Stimulated activated CD8-positive, alpha-beta memory T cell treated with anti-CD3 and anti-CD28 coated beads, Interleukin-7, amount 100 ng/mL, for 4 hours (primary cell): ENCODE measurements around the gene MARK4.
"Not testable (repeated sequence)": the region's sequence is repeated elsewhere in the genome, so short reads cannot be mapped to it uniquely, and the experiment has no call there.

Source experiments
- DNase-seq, 2 donors: peaks; one replicate each; pipeline ENCODE4 v3.0.0-alpha.2; 2020; ENCODE audit warnings: low read depth in 2 of 2

The MARK4 gene

GRCh38 chr19:45305421-45305820 is 54.4 kb downstream of the MARK4 start:
- no peak for DNase-seq

DNA sequence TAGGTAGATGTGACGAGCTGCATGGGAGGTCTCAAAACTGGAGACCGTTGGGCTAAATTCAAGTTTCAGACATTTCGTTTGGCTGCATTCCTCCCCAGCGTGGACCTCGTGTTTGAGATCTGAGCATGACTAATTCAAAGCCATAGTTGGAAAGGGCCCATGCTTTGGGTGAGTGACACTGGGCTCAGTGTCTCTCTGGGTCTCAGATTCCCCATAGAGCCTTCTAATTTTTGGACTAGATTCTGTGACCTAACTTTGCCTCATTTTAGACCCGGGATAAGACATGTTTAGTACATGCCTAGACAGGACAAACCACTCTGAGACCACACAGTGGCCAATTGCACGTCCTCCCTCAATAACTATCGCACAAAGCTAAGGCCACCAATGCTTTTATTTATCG is 55.0 kb downstream of the MARK4 start:
- no peak for DNase-seq

DNA sequence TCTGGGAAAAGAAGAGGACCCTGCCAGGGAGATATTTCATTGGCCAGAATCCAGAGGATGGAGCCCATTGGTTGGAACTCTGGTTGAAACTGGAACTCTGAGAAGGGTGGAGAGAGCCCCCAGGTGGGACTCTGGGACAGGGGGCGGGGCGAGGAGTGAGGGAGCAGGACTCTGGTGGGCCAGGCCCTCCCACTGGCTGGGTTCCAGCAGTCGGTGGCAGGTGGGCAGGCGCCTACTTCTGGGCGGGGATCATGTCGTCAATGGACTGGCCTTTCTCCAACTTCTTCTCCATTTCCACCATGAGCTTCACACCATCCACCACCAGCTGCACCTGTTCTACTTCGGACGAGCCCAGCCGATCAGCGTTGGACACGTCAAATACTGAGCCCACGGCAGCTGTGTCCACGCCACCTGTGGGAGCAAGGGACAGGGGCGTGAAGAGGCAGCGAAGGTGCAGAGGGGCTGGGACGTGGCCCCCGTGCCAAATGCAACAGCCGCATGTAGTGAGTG is 55.5 kb downstream of the MARK4 start:
- DNase-seq = no peak

GRCh38 chr19:45307361-45307760 is 56.3 kb downstream of the MARK4 start:
- no peak for DNase-seq

DNA sequence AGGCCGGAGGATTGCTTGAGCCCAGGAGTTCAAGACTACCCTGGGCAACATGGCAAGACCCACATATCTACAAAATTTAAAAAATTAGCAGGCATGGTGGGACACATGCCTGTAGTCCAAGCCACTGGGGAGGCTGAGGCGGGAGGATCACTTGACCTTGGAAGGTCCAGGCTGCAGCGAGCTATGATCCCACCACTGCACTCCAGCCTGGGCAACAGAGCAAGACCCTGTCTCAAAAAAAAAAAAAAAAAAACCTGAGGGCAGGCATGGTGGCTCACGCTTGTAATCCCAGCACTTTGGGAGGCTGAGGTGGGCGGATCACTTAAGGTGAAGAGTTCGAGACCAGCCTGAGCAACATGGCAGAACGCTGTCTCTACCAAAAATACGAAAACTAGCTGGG is 58.3 kb downstream of the MARK4 start:
- not testable (repeated sequence) for DNase-seq

DNA sequence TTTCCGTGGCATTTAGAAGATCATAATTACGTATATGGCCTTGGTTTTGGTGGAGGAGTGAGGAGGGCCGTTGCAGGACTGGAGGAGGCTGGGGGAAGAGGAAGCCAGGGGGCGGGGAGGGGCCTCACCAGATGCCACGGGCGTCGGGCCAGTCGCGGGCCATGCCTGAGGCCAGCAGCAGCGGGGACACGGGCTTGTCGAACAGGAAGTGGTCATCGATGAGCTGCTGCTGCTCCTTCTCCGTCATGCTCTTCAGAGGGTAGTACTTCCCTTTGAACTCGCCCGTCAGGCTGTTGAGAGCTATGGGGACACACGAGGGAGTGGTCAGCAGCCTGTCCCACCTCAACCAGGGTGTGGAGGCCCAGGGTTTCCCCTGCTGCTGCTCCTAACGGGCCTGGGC is 60.5 kb downstream of the MARK4 start:
- DNase-seq = no peak

DNA sequence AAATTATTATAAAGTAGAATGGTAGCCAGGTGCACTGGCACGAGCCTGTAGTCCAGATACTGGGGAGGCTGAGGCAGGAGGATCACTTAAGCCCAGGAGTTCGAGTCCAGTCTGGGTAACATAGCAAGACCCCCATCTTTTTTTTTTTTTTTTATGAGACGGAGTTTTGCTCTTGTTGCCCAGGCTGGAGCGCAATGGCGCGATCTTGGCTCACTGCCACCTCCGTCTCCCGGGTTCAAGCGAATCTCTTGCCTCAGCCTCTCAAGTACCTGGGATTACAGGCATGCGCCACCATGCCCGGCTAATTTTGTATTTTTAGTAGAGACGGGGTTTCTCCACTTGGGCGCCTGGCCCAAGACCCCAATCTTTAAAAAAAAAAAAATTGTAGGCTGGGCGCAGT is 61.2 kb downstream of the MARK4 start:
- not testable (repeated sequence) for DNase-seq

DNA sequence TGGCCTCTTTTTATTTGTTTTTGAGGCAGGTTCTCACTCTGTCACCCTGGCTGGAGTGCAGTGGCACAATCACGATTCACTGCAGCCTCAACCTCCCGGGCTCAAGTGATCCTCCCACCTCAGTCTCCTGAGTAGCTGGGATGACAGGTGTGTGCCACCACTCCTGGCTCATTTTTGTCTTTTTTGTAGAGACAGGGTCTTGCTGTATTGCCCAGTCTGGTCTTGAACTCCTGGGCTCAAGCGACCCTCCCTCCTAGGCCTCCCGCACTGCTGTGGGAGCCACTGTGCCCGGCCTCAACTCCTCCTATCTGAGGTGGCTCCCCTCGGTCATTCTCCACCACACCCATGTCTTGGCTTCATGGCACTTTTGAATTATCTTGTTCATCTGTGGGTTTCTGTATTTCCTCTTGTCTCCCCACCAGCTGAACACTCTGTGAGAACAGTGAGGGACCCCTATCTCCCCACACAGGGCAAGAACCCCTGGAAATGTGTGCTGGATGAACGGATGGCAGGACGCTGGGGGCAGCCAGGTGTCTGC is 63.7 kb downstream of the MARK4 start:
- DNase-seq = no peak

DNA sequence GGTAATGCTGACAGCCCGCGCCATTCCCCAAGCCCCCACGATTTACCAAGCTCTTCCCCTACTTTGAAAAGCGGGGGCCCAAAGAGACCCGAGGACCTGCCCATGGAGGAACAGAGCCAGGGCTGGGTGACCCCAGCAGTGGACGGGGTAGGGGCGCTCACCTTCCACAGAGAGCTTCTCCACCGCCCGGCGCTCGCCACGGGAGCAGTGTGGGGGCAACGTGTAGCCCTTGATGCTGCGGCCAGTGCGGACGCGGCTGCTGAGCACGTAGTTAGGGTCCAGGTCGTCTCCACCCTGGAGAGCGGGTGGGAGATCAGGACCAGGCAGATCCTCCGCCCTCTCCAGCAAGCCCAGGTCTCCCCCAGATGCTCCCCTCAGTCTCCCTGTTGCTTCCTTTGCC is 64.2 kb downstream of the MARK4 start:
- no peak for DNase-seq

DNA sequence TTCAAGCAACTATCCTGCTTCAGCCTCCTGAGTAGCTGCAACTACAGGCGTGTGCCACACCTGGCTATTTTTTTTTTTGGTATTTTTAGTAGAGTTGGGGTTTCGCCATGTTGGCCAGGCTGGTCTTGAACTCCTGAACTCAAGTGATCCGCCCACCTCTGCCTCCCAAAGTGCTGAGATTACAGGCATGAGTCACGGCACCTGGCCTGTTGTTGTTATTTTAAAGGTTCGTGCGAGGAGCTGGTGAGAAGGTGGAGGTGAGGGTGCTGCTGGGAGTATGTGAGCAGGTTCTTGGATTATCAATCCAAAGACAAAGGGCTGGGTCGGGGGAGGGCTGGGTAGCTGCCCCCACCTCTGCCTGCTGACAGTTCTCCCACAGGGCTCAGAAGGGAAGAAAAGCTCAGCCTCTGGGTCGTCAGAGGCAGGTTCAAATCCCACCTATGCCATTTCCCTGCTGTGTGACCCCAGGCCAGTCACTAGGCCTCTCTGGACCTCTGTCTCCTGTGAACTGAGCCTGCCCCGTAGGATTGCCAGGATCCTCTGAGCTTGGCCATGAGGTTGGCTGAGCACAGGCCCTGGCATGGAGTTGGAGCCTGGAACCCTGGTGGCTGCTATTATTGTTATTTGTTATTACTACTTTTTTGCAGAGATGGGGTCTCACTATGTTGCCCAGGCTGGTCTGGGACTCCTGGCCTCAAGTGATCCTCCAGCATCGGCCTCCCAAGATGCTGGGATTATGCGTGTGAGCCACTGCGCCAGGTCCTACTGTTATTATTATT is 70.1 kb downstream of the MARK4 start:
- DNase-seq = no peak

DNA sequence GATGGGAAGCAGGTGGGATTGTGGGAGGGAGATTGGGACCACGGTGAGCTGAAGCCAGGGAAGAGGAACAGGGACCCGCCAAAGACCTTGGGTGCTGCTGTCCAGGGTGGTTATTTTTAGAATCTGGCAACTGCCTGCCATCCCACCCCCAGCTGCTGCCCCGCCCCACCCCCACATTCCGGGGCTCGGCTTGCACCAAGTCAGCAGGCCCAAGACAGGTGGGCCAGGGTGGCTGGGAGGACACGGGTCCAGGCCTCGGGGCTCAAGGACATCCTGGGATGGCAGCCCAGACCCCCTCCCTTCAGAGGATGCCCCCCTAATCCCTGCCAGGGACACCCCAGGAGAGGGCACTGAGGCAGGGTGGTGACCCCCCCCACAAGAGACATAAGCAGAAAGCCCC is 70.8 kb downstream of the MARK4 start:
- no peak for DNase-seq

DNA sequence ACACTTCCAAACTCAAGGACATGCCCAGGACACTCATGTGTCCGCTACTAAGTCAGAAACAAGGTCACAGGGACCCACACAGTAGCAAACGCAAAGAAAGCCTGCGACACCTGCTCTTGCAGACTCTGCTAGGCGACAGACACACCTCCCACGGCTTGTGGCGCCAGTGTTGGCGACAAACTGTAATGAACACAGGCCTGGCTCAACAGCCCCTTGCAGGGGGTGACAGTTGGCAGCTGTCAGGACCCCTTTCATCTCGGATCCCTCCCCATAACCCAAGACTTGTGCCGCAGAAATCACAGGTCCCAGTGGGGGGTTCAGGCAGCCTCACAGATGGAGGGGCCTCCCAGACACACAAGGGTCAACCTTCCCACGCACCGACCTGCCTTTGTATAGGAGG is 71.2 kb downstream of the MARK4 start:
- DNase-seq = no peak

- DNase-seq = no peak
Measured at GRCh38 chr19:45322744-45323281, 71.7 kb downstream of the MARK4 start, which contains the start of gene CKM. Gene CKM, minus strand, starts transcription at chr19:45322875. Its CDS starts 3,162 bp downstream, at chr19:45319713.

GRCh38 chr19:45323671-45324081 is 72.6 kb downstream of the MARK4 start:
- DNase-seq = no peak

- no peak for DNase-seq
Measured at GRCh38 chr19:45324349-45324907, 73.4 kb downstream of the MARK4 start.

GRCh38 chr19:45327404-45328143 is 76.5 kb downstream of the MARK4 start:
- no peak for DNase-seq

- no peak for DNase-seq
Measured at GRCh38 chr19:45331411-45331810, 80.3 kb downstream of the MARK4 start.

GRCh38 chr19:45333609-45334303 is 82.7 kb downstream of the MARK4 start:
- DNase-seq = no peak

DNA sequence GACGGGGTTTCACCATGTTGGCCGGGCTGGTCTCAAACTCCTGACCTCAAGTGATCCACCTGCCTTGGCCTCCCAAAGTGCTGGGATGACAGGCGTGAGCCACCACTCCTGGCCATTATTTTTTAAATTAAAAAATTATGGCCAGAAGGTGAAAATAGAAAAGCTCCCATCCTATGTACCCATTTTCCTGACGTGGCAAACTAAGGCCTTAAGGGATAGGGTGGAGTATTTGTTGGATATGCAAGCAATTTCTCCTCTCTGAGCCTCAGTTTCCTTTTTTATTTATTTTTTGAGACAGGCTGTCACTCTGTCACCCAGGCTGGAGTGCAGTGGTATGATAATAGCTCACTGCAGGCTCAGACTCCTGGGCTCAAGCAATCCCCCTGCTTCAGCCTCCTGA is 83.8 kb downstream of the MARK4 start:
- not testable (repeated sequence) for DNase-seq

GRCh38 chr19:45336696-45337251 is 85.7 kb downstream of the MARK4 start:
- no peak for DNase-seq

- no peak for DNase-seq
Measured at GRCh38 chr19:45339629-45340028, 88.6 kb downstream of the MARK4 start.
